Memory B cell (primary cell): ENCODE data around the gene GABRR2.
A peak's percentile ranks its signal among the peaks of the same experiment; 100 is the strongest.

Source experiments
- ATAC-seq: fragments of 150-1000 bp; cut with Tn5 transposase; 2 replicates; pipeline ENCODE4 v1.10.0; 2021; ENCODE audit warnings: low read depth, mild to moderate bottlenecking, moderate library complexity
- DNase-seq, 2 donors: peaks; one replicate each; pipeline ENCODE4 v3.0.0; 2022; ENCODE audit warnings: low spot score in 2 of 2
- H3K27ac Mint-ChIP-seq: one replicate; pipeline ENCODE4 v1.8.0; 2022; ENCODE audit warnings: mild to moderate bottlenecking, moderate library complexity, mixed read lengths
- H3K27me3 Mint-ChIP-seq: one replicate; pipeline ENCODE4 v1.8.0; 2022; ENCODE audit warnings: mixed read lengths
- H3K36me3 Mint-ChIP-seq: one replicate; pipeline ENCODE4 v1.8.0; 2022; ENCODE audit warnings: mild to moderate bottlenecking, mixed read lengths
- H3K4me1 Mint-ChIP-seq: one replicate; pipeline ENCODE4 v1.8.0; 2022; ENCODE audit warnings: mixed read lengths
- H3K4me3 Mint-ChIP-seq: one replicate; pipeline ENCODE4 v1.8.0; 2022; ENCODE audit warnings: mild to moderate bottlenecking, moderate library complexity, mixed read lengths
- H3K9me3 Mint-ChIP-seq: one replicate; pipeline ENCODE4 v1.8.0; 2022; ENCODE audit warnings: mixed read lengths

GABRR2 gene

GRCh38 chr6:89315249-89315885, at the start of gene GABRR2:
Gene GABRR2 (minus strand): TSS chr6:89315299. CDS start chr6:89315165, 134 bp downstream.
- DNase-seq (no peak), ATAC-seq (no peak)
- H3K4me3 Mint-ChIP-seq: no peak within 1 kb of the TSS
- H3K27me3 Mint-ChIP-seq: peaks cover 3% of the 10 kb centered on the region
- H3K9me3 Mint-ChIP-seq: no peaks in the 10 kb centered on the region
- peaks cover 26% of the 10 kb centered on the region for H3K4me1 Mint-ChIP-seq
- H3K36me3 Mint-ChIP-seq: peaks cover 32% of the 10 kb centered on the region
- no peak within 1 kb of the TSS for H3K27ac Mint-ChIP-seq

GRCh38 chr6:89364586-89364985, 49.5 kb upstream of the GABRR2 start:
- Mint-ChIP-seq H3K27ac (peak overlapping the region; percentile 67), H3K36me3 (no peaks in the 10 kb centered on the region), H3K27me3 (no peaks in the 10 kb centered on the region), H3K4me1 (peaks cover 33% of the 10 kb centered on the region), H3K4me3 (no peak overlapping the region), H3K9me3 (peaks cover 3% of the 10 kb centered on the region)
- ATAC-seq (no peak), DNase-seq (no peak)

GRCh38 chr6:89361171-89361570, 46.1 kb upstream of the GABRR2 start:
- Mint-ChIP-seq H3K27me3 (no peaks in the 10 kb centered on the region), H3K9me3 (peaks cover 3% of the 10 kb centered on the region), H3K4me3 (no peak overlapping the region), H3K4me1 (peaks cover 43% of the 10 kb centered on the region), H3K36me3 (no peaks in the 10 kb centered on the region), H3K27ac (no peak overlapping the region)
- no peak for DNase-seq
- ATAC-seq: no peak

GRCh38 chr6:89360415-89360999, 45.4 kb upstream of the GABRR2 start:
- H3K4me3 Mint-ChIP-seq: peak overlapping the region; percentile 34
- ATAC-seq: no peak
- H3K27me3 Mint-ChIP-seq: no peaks in the 10 kb centered on the region
- no peaks in the 10 kb centered on the region for H3K36me3 Mint-ChIP-seq
- peaks cover 3% of the 10 kb centered on the region for H3K9me3 Mint-ChIP-seq
- peaks cover 43% of the 10 kb centered on the region for H3K4me1 Mint-ChIP-seq
- DNase-seq: no peak
- peak overlapping the region; percentile 39 for H3K27ac Mint-ChIP-seq

- no peak for DNase-seq
- Mint-ChIP-seq H3K36me3 (no peaks in the 10 kb centered on the region), H3K4me3 (no peak overlapping the region), H3K4me1 (peaks cover 43% of the 10 kb centered on the region), H3K9me3 (peaks cover 3% of the 10 kb centered on the region), H3K27me3 (no peaks in the 10 kb centered on the region), H3K27ac (peak overlapping the region; percentile 60)
- ATAC-seq: no peak
These were observed 44.5 kb upstream of the GABRR2 start for GRCh38 chr6:89359561-89359960.

- no peaks in the 10 kb centered on the region for H3K27me3 Mint-ChIP-seq
- H3K4me1 Mint-ChIP-seq: peaks cover 38% of the 10 kb centered on the region
- H3K4me3 Mint-ChIP-seq: peak overlapping the region; percentile 89
- H3K27ac Mint-ChIP-seq: peak overlapping the region; percentile 91
- H3K36me3 Mint-ChIP-seq: no peaks in the 10 kb centered on the region
- peaks cover 1% of the 10 kb centered on the region for H3K9me3 Mint-ChIP-seq
- DNase-seq (peak in 1 of 2 donors; percentile 31), ATAC-seq (peak; percentile 51)
These were observed 42.3 kb upstream of the GABRR2 start for GRCh38 chr6:89357390-89357789.

GRCh38 chr6:89356642-89357170, 41.6 kb upstream of the GABRR2 start:
- H3K27me3 Mint-ChIP-seq: no peaks in the 10 kb centered on the region
- peak overlapping the region; percentile 91 for H3K27ac Mint-ChIP-seq
- ATAC-seq (no peak), DNase-seq (no peak)
- peaks cover 39% of the 10 kb centered on the region for H3K4me1 Mint-ChIP-seq
- peak overlapping the region; percentile 89 for H3K4me3 Mint-ChIP-seq
- no peaks in the 10 kb centered on the region for H3K36me3 Mint-ChIP-seq
- peaks cover 1% of the 10 kb centered on the region for H3K9me3 Mint-ChIP-seq

GRCh38 chr6:89355511-89356194, 40.6 kb upstream of the GABRR2 start:
- Mint-ChIP-seq H3K36me3 (no peaks in the 10 kb centered on the region), H3K9me3 (peaks cover 1% of the 10 kb centered on the region), H3K4me3 (no peak overlapping the region), H3K27me3 (no peaks in the 10 kb centered on the region), H3K27ac (peak overlapping the region; percentile 28), H3K4me1 (peaks cover 40% of the 10 kb centered on the region)
- ATAC-seq: no peak
- DNase-seq: no peak

- Mint-ChIP-seq H3K4me3 (peak overlapping the region; percentile 98), H3K9me3 (peaks cover 1% of the 10 kb centered on the region), H3K36me3 (peaks cover 14% of the 10 kb centered on the region), H3K27me3 (no peaks in the 10 kb centered on the region), H3K4me1 (peaks cover 47% of the 10 kb centered on the region), H3K27ac (peak overlapping the region; percentile 98)
- DNase-seq: no peak
- no peak for ATAC-seq
These were observed 38.7 kb upstream of the GABRR2 start for GRCh38 chr6:89353702-89354392.

GRCh38 chr6:89353118-89353556, 38.0 kb upstream of the GABRR2 start:
- H3K27me3 Mint-ChIP-seq: no peaks in the 10 kb centered on the region
- no peak for DNase-seq
- H3K9me3 Mint-ChIP-seq: peaks cover 1% of the 10 kb centered on the region
- peak overlapping the region; percentile 98 for H3K4me3 Mint-ChIP-seq
- peaks cover 16% of the 10 kb centered on the region for H3K36me3 Mint-ChIP-seq
- peak; percentile 1 for ATAC-seq
- peaks cover 47% of the 10 kb centered on the region for H3K4me1 Mint-ChIP-seq
- H3K27ac Mint-ChIP-seq: peak overlapping the region; percentile 98

GRCh38 chr6:89352278-89353117, 37.4 kb upstream of the GABRR2 start, which contains the start of gene UBE2J1:
Gene UBE2J1 (minus strand): TSS chr6:89352722. CDS start chr6:89352569, 153 bp downstream.
- Mint-ChIP-seq H3K36me3 (peaks cover 16% of the 10 kb centered on the region), H3K27ac (peak within 1 kb of the TSS; percentile 98), H3K4me1 (peaks cover 47% of the 10 kb centered on the region), H3K9me3 (peaks cover 1% of the 10 kb centered on the region), H3K4me3 (peak within 1 kb of the TSS; percentile 98), H3K27me3 (no peaks in the 10 kb centered on the region)
- DNase-seq: peak; percentile 63 to 75
- ATAC-seq: peak; percentile 69

GRCh38 chr6:89351671-89352277, 36.7 kb upstream of the GABRR2 start:
- ATAC-seq: no peak
- H3K9me3 Mint-ChIP-seq: peaks cover 1% of the 10 kb centered on the region

More at GRCh38 chr6:89351671-89352277, 36.7 kb upstream of the GABRR2 start:
- Mint-ChIP-seq H3K27ac (peak overlapping the region; percentile 98), H3K27me3 (no peaks in the 10 kb centered on the region), H3K36me3 (peaks cover 16% of the 10 kb centered on the region), H3K4me3 (peak overlapping the region; percentile 98), H3K4me1 (peaks cover 49% of the 10 kb centered on the region)
- no peak for DNase-seq
